Effector memory CD4-positive, alpha-beta T cell (primary cell): ENCODE measurements around the gene PGF.

Source experiments
- DNase-seq, 3 donors: peaks; one replicate each; pipeline ENCODE4 v3.0.0-alpha.2; 2020
- H3K27ac ChIP-seq: 2 replicates; pipeline ENCODE4 v1.7.0; 2013; ENCODE audit warnings: mild to moderate bottlenecking, low read length, moderate library complexity; ENCODE audit not compliant: insufficient read depth, poor library complexity, severe bottlenecking
- H3K27me3 ChIP-seq: replicated peaks from 2 replicates; pipeline ENCODE4 v1.7.0; 2013; ENCODE audit warnings: mild to moderate bottlenecking, low read length; ENCODE audit not compliant: insufficient read depth, control insufficient read depth, poor library complexity, severe bottlenecking
- H3K36me3 ChIP-seq: 2 replicates; pipeline ENCODE4 v1.7.0; 2013; ENCODE audit warnings: mild to moderate bottlenecking, low read length, moderate library complexity; ENCODE audit not compliant: control insufficient read depth, insufficient read depth
- H3K4me1 ChIP-seq: 2 replicates; pipeline ENCODE4 v1.7.0; 2013; ENCODE audit warnings: low read length, mild to moderate bottlenecking; ENCODE audit not compliant: control insufficient read depth, insufficient read depth, poor library complexity, severe bottlenecking
- H3K4me3 ChIP-seq: 2 replicates; pipeline ENCODE4 v1.7.0; 2013; ENCODE audit warnings: low read length, low read depth, mild to moderate bottlenecking; ENCODE audit not compliant: insufficient read depth, poor library complexity, severe bottlenecking
- H3K9me3 ChIP-seq: 2 replicates; pipeline ENCODE4 v1.7.0; 2013; ENCODE audit warnings: mild to moderate bottlenecking, low read length, moderate library complexity; ENCODE audit not compliant: control insufficient read depth

The PGF gene

GRCh38 chr14:74979029-74979428, 23.6 kb upstream of the PGF start:
- no peak overlapping the region for H3K4me3 ChIP-seq
- H3K27me3 ChIP-seq, result no peaks in the 10 kb centered on the region
- no peak for DNase-seq
- no peaks in the 10 kb centered on the region for H3K4me1 ChIP-seq
- no peaks in the 10 kb centered on the region for H3K9me3 ChIP-seq
- H3K27ac ChIP-seq, result no peak overlapping the region
- H3K36me3 ChIP-seq, result no peaks in the 10 kb centered on the region

- no peak for DNase-seq
- H3K4me1 ChIP-seq, result no peaks in the 10 kb centered on the region
- no peak overlapping the region for H3K4me3 ChIP-seq
- H3K27ac ChIP-seq, result no peak overlapping the region
- no peaks in the 10 kb centered on the region for H3K9me3 ChIP-seq
- no peaks in the 10 kb centered on the region for H3K36me3 ChIP-seq
- H3K27me3 ChIP-seq, result no peaks in the 10 kb centered on the region
These were observed 23.1 kb upstream of the PGF start for GRCh38 chr14:74978416-74978947.

- Histone ChIP-seq H3K27ac (no peak overlapping the region), H3K36me3 (no peaks in the 10 kb centered on the region), H3K9me3 (no peaks in the 10 kb centered on the region), H3K27me3 (no peaks in the 10 kb centered on the region), H3K4me3 (no peak overlapping the region), H3K4me1 (no peaks in the 10 kb centered on the region)
- DNase-seq, result no peak
These were observed 22.5 kb upstream of the PGF start for GRCh38 chr14:74977901-74978385.

GRCh38 chr14:74977164-74977900, 21.9 kb upstream of the PGF start:
- no peaks in the 10 kb centered on the region for H3K36me3 ChIP-seq
- no peak for DNase-seq
- H3K4me1 ChIP-seq, result no peaks in the 10 kb centered on the region
- H3K27me3 ChIP-seq, result no peaks in the 10 kb centered on the region
- no peaks in the 10 kb centered on the region for H3K9me3 ChIP-seq
- H3K4me3 ChIP-seq, result no peak overlapping the region
- H3K27ac ChIP-seq, result no peak overlapping the region

- no peak overlapping the region for H3K27ac ChIP-seq
- no peaks in the 10 kb centered on the region for H3K4me1 ChIP-seq
- no peaks in the 10 kb centered on the region for H3K36me3 ChIP-seq
- DNase-seq, result no peak
- no peaks in the 10 kb centered on the region for H3K27me3 ChIP-seq
- H3K9me3 ChIP-seq, result no peaks in the 10 kb centered on the region
- no peak overlapping the region for H3K4me3 ChIP-seq
These were observed 21.1 kb upstream of the PGF start for GRCh38 chr14:74976264-74977113.

- no peak for DNase-seq
These were observed 19.8 kb upstream of the PGF start for GRCh38 chr14:74975059-74975810.

GRCh38 chr14:74974364-74975058, 19.1 kb upstream of the PGF start:
- no peaks in the 10 kb centered on the region for H3K9me3 ChIP-seq
- no peaks in the 10 kb centered on the region for H3K27me3 ChIP-seq
- DNase-seq, result no peak
- H3K36me3 ChIP-seq, result no peaks in the 10 kb centered on the region
- H3K4me3 ChIP-seq, result no peak overlapping the region
- H3K27ac ChIP-seq, result no peak overlapping the region
- H3K4me1 ChIP-seq, result no peaks in the 10 kb centered on the region

More at GRCh38 chr14:74975059-74975810, 19.8 kb upstream of the PGF start:
- Histone ChIP-seq H3K27ac (no peak overlapping the region), H3K4me1 (no peaks in the 10 kb centered on the region), H3K27me3 (no peaks in the 10 kb centered on the region), H3K4me3 (no peak overlapping the region), H3K36me3 (no peaks in the 10 kb centered on the region), H3K9me3 (no peaks in the 10 kb centered on the region)

- Histone ChIP-seq H3K27ac (no peak overlapping the region), H3K4me3 (no peak overlapping the region), H3K27me3 (no peaks in the 10 kb centered on the region), H3K9me3 (no peaks in the 10 kb centered on the region), H3K4me1 (no peaks in the 10 kb centered on the region), H3K36me3 (no peaks in the 10 kb centered on the region)
- DNase-seq, result no peak
These were observed 18.5 kb upstream of the PGF start for GRCh38 chr14:74973905-74974363.

GRCh38 chr14:74973003-74973653, 17.7 kb upstream of the PGF start:
- H3K27ac ChIP-seq, result no peak overlapping the region
- no peaks in the 10 kb centered on the region for H3K36me3 ChIP-seq
- H3K4me3 ChIP-seq, result no peak overlapping the region
- no peak for DNase-seq
- no peaks in the 10 kb centered on the region for H3K27me3 ChIP-seq
- no peaks in the 10 kb centered on the region for H3K4me1 ChIP-seq
- H3K9me3 ChIP-seq, result no peaks in the 10 kb centered on the region
